Measurements from ENCODE around the gene GGCX. TPM values are rescaled to one million over a fixed set of nuclear protein-coding genes. Genes with fewer than 3 reads are reported as not detected.
"Not testable (repeated sequence)": the region's sequence is repeated elsewhere in the genome, so short reads cannot be mapped to it uniquely, and the experiment has no call there.

Gene GGCX
- total RNA-seq (2014; rRNA removed; shearing (Covaris generic)): 38.0 and 41.2 TPM in 2 replicates

DNA sequence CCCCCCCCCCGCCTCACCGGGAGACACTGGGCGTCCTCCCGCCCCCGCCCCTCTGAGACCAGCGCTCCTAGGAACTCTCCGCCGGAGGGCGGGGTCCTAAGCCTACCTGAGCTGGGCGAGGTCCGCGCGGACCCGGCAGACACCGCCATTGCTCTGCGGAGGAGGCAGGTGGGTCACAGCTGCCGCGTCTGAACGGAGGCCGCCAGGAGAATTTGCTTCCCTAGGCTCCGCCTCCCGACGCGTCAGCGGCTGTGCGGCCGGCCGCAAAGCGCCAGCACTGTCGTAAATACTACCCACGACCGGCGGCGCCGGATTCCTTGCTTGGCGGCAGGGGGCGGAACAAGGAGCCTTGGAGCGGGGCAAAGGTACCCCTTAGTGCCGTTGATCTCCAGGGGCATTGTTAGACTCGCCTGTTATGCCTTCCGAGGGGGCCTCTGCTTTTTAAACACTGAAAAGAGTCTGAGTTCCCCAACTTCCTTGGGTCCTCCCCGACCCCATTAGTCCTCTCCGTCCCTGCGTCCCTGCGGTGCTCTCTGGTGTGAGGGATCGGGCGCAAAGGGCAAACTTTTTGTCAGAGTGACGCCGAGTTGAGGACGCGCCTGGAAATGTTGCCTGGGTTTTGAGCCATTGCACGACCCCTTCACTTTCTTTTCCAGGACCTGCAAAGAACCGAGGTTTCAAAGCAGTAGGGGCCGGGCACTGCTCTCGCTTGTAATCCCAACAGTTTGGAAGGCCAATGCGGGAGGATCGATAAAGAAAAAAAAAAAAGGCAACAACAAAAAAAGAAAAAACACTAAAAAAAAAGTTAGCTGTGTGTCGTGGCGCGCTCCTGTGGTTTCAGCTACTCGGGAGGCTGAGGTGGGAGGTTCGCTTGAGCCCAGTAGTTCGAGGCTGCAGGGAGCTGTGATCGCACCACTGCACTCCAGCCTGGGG, at the start of gene GGCX:
Gene GGCX (minus strand): TSS at position 214 of the 933 bp plus-strand sequence. CDS start 65 bp downstream, at position 149.
- Histone ChIP-seq H3K27ac (peak within 1 kb of the TSS; percentile 65), H3K4me3 (peak within 1 kb of the TSS; percentile 59), H3K4me1 (replicated peaks) (peaks cover 7% of the 10 kb centered on the region; the same call in 1 of the 2 replicates), H3K36me3 (peaks cover 27% of the 10 kb centered on the region), H3K9me3 (replicated peaks) (no peaks in the 10 kb centered on the region), H3K27me3 (replicated peaks) (no peaks in the 10 kb centered on the region)
- peak; percentile 91 to 95 for DNase-seq (ENCODE audit: low read depth in 1 of 2, low spot score in 2 of 2)

GRCh38 chr2:85607268-85608215, 46.2 kb upstream of the GGCX start:
- no peaks in the 10 kb centered on the region for H3K27me3 ChIP-seq (replicated peaks)

GRCh38 chr2:85606116-85606455, 44.8 kb upstream of the GGCX start:
- Histone ChIP-seq H3K27ac (peak overlapping the region; percentile 54), H3K4me1 (replicated peaks) (peaks cover 47% of the 10 kb centered on the region), H3K4me3 (no peak overlapping the region)

More at GRCh38 chr2:85607268-85608215, 46.2 kb upstream of the GGCX start:
- Histone ChIP-seq H3K27ac (no peak overlapping the region), H3K4me1 (replicated peaks) (peaks cover 46% of the 10 kb centered on the region), H3K4me3 (no peak overlapping the region), H3K9me3 (replicated peaks) (no peaks in the 10 kb centered on the region; the same call in 1 of the 2 replicates), H3K36me3 (peaks cover 35% of the 10 kb centered on the region)
- DNase-seq (ENCODE audit: low read depth in 1 of 2, low spot score in 2 of 2): no peak

GRCh38 chr2:85605406-85606115, 44.3 kb upstream of the GGCX start:
- Histone ChIP-seq H3K36me3 (peaks cover 31% of the 10 kb centered on the region), H3K4me3 (no peak overlapping the region), H3K27ac (peak overlapping the region; percentile 42), H3K27me3 (replicated peaks) (no peaks in the 10 kb centered on the region), H3K9me3 (replicated peaks) (no peaks in the 10 kb centered on the region), H3K4me1 (replicated peaks) (peaks cover 44% of the 10 kb centered on the region)
- peak; percentile 92 to 95 for DNase-seq (ENCODE audit: low read depth in 1 of 2, low spot score in 2 of 2)

More at GRCh38 chr2:85606116-85606455, 44.8 kb upstream of the GGCX start:
- Histone ChIP-seq H3K36me3 (peaks cover 31% of the 10 kb centered on the region), H3K9me3 (replicated peaks) (no peaks in the 10 kb centered on the region), H3K27me3 (replicated peaks) (no peaks in the 10 kb centered on the region)
- DNase-seq (ENCODE audit: low read depth in 1 of 2, low spot score in 2 of 2): no peak

DNA sequence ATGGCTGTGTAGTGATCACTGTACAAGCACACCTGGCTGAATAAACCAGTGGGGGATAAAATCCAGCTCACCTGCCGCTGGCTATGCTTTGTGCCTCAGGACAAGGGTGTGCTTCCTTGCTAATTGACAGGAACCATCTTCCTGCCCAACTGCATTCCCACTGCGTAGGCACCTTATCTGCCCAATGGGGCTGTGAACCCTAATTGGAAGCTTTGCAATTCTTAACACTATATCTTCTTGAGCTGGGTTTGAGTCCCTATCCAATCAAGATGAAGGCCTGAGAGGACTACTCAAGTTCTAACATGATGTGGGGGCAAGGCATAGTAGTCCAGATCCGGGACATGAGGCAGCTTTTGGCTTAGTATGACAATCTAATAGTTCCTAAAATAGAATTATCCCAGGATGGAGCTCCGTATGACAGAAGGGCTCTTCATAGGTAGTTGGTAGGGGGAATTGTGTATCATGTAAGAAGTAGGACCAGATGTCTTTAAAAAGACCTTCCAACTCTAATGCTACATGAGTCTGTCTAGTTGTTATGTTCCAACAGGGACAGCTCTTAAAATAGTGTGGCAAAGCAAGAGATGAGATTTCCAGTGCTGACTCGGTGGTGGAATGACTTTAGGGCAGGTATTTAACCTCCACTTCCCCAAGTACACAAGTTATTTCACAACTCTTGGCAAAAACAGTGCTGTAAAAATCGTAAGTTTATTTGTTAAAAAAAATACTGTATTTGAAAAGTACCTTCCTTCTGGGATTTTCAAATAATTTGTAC, 43.5 kb upstream of the GGCX start:
- Histone ChIP-seq H3K9me3 (replicated peaks) (no peaks in the 10 kb centered on the region), H3K36me3 (peaks cover 26% of the 10 kb centered on the region), H3K4me3 (no peak overlapping the region), H3K27me3 (replicated peaks) (no peaks in the 10 kb centered on the region), H3K4me1 (replicated peaks) (peaks cover 41% of the 10 kb centered on the region), H3K27ac (peak overlapping the region; percentile 42)
- no peak for DNase-seq (ENCODE audit: low read depth in 1 of 2, low spot score in 2 of 2)

GRCh38 chr2:85604133-85604444, 42.8 kb upstream of the GGCX start:
- Histone ChIP-seq H3K36me3 (peaks cover 25% of the 10 kb centered on the region), H3K4me1 (replicated peaks) (peaks cover 41% of the 10 kb centered on the region)
- not testable (repeated sequence) for H3K9me3 ChIP-seq (replicated peaks); H3K27me3 ChIP-seq (replicated peaks); DNase-seq (ENCODE audit: low read depth in 1 of 2, low spot score in 2 of 2); H3K27ac ChIP-seq; H3K4me3 ChIP-seq

DNA sequence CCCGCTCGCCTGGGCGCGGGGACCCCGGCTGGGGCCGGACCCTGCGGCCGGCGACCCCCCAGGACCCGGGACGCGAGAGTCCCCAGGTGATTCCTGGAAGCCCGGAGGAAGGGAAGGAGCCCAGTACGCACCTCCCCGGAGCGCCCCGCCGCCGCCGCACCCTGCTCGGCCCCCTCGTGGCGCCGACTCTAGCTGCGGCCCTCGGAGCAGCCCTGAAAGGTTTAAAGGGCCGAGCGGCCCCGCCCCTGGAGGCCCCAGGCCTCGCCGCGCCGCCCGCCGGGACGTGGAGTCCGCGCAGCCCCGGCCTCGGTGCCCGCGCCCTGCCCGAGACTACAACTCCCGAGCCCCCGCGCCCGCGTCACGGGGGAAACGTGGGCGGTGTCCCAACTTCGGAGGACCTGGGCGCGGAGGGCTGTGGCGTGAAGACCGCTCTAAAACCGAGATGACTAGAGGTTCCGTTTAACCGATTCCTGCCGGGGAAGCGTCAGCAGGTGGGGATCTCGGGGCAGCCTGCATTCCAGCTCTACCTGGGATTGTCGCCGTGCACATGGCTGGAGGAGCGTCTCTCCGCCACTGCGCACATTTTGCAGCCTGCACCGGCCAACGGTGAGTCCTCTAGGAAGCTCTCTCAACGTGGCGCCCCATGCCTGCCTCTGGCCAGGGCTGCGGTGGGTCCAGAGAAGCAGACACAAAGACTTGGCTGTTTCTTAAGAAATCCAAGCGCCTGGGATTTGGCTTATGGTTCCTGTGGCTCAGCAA, 41.4 kb upstream of the GGCX start, which contains the start of gene TMEM150A:
Gene TMEM150A (minus strand): TSS at position 223 of the 759 bp plus-strand sequence. CDS start 750 bp downstream, outside the sequence.
- H3K27ac ChIP-seq: no peak within 1 kb of the TSS
- H3K27me3 ChIP-seq (replicated peaks): no peaks in the 10 kb centered on the region
- H3K36me3 ChIP-seq: peaks cover 24% of the 10 kb centered on the region
- peaks cover 41% of the 10 kb centered on the region for H3K4me1 ChIP-seq (replicated peaks)
- peak within 1 kb of the TSS; percentile 50 for H3K4me3 ChIP-seq
- H3K9me3 ChIP-seq (replicated peaks): no peaks in the 10 kb centered on the region
- DNase-seq (ENCODE audit: low read depth in 1 of 2, low spot score in 2 of 2): peak; percentile 79 to 90

DNA sequence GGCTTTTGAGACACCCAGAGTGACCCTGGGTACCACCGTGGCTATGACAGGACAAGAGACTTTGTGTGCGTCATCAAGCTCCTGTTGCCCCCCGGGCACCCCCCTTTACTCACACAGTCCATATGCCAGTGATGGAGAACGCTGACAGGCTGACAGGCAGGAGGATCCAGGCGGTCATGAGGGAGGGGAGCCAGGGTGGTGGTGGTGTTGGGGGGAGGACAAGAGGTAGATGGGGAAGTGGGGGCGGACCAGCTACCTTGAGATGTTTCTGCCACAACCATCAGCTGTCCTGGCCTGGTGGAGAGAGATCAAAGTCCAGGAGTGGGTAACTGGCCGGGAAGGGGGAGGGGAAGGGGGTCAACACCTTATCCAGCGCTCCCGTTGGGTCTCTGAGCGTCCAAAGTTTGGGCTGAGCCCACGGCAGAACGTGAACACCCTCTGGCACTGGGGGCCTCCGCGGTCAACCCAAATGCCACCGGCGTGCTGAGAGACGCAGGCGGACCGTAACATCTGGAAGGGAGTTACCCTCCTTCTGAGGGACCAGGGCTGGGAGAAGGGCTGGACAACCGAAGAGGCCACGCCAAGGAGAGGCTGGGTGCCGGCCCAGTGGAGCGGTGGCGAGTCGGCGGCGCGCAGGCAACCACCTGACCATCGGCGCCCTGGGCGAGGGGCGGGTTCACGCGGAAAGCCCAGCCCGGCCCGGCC, 40.6 kb upstream of the GGCX start:
- DNase-seq (ENCODE audit: low read depth in 1 of 2, low spot score in 2 of 2): no peak
- Histone ChIP-seq H3K4me1 (replicated peaks) (peaks cover 38% of the 10 kb centered on the region), H3K36me3 (peaks cover 24% of the 10 kb centered on the region), H3K9me3 (replicated peaks) (no peaks in the 10 kb centered on the region), H3K4me3 (peak overlapping the region; percentile 50), H3K27me3 (replicated peaks) (no peaks in the 10 kb centered on the region), H3K27ac (no peak overlapping the region)

GRCh38 chr2:85600951-85601770, 39.9 kb upstream of the GGCX start:
- no peaks in the 10 kb centered on the region for H3K9me3 ChIP-seq (replicated peaks)
- H3K27ac ChIP-seq: no peak overlapping the region
- peaks cover 36% of the 10 kb centered on the region for H3K4me1 ChIP-seq (replicated peaks)
- H3K4me3 ChIP-seq: no peak overlapping the region
- peaks cover 29% of the 10 kb centered on the region for H3K36me3 ChIP-seq
- DNase-seq (ENCODE audit: low read depth in 1 of 2, low spot score in 2 of 2): no peak
- no peaks in the 10 kb centered on the region for H3K27me3 ChIP-seq (replicated peaks)

GRCh38 chr2:85600235-85600575, 38.9 kb upstream of the GGCX start:
- no peaks in the 10 kb centered on the region for H3K9me3 ChIP-seq (replicated peaks)
- H3K36me3 ChIP-seq: peaks cover 29% of the 10 kb centered on the region
- H3K4me3 ChIP-seq: no peak overlapping the region
- H3K27ac ChIP-seq: no peak overlapping the region
- no peak for DNase-seq (ENCODE audit: low read depth in 1 of 2, low spot score in 2 of 2)
- no peaks in the 10 kb centered on the region for H3K27me3 ChIP-seq (replicated peaks)
- H3K4me1 ChIP-seq (replicated peaks): peaks cover 30% of the 10 kb centered on the region
